K562 (cell line): ENCODE results near the gene OSCP1. TPM values are rescaled to one million over a fixed set of nuclear protein-coding genes. Genes with fewer than 3 reads are reported as not detected.

Experiments
- BHLHE40 ChIP-seq: IDR thresholded peaks from 2 replicates; pipeline ENCODE4 v1.6.1; 2011; ENCODE audit warnings: low read length, improper control_type of control experiment
- CBFB ChIP-seq: sonication (generic); formaldehyde crosslinking; IDR thresholded peaks from 2 replicates; pipeline ENCODE4 v1.4.0; 2020; ENCODE audit warnings: mild to moderate bottlenecking, missing genetic modification reagents
- FOSL1 ChIP-seq: fragments of 200-800 bp; sonication (Bioruptor generic); conservative IDR thresholded peaks from 2 replicates; pipeline ENCODE4 v1.6.1; 2016; ENCODE audit warnings: missing genetic modification characterization, missing compliant biosample characterization
- FOXM1 ChIP-seq, 2 experiments: fragments of 450-650 bp in 1 of 2; sonication (generic) in 1 of 2; formaldehyde crosslinking in 1 of 2; IDR thresholded peaks; 2 replicates each; pipeline versions ENCODE4 v1.6.1 to v1.9.0; 2017 to 2022; ENCODE audit warnings: low read depth in 2 of 2, mild to moderate bottlenecking in 2 of 2, missing genetic modification reagents in 1 of 2, moderate library complexity in 1 of 2
- ILK ChIP-seq: fragments of 450-650 bp; IDR thresholded peaks from 2 replicates; pipeline ENCODE4 v1.6.1; 2016; ENCODE audit warnings: missing genetic modification characterization, low read depth, mild to moderate bottlenecking, missing compliant biosample characterization, moderate library complexity, borderline replicate concordance
- NCOA2 ChIP-seq, 2 experiments: fragments of 450-650 bp; IDR thresholded peaks; 2 replicates each; pipeline ENCODE4 v1.6.1; 2018; ENCODE audit warnings: mild to moderate bottlenecking in 2 of 2, moderate library complexity in 1 of 2; ENCODE audit not compliant: partially characterized antibody in 2 of 2
- NR2C1 ChIP-seq, 2 experiments: fragments of 450-650 bp; IDR thresholded peaks; 2 replicates each; pipeline ENCODE4 v1.6.1; 2017; ENCODE audit warnings: mild to moderate bottlenecking in 2 of 2, antibody characterized with exemption in 1 of 2, inconsistent platforms in 1 of 2, missing compliant biosample characterization in 1 of 2, missing genetic modification characterization in 1 of 2
- POLR2H ChIP-seq: IDR thresholded peaks from 2 replicates; pipeline ENCODE4 v1.6.1; 2016; ENCODE audit warnings: missing genetic modification characterization, low read depth, mild to moderate bottlenecking, control low read depth, missing compliant biosample characterization, moderate library complexity
- RBBP5 ChIP-seq: fragments of 200-600 bp; sonication (generic); IDR thresholded peaks from 2 replicates; pipeline ENCODE4 v1.6.1; 2012; ENCODE audit warnings: borderline replicate concordance, mild to moderate bottlenecking, low read length, control low read depth, inconsistent platforms; ENCODE audit not compliant: insufficient read depth, poor library complexity, severe bottlenecking
- TAF7 ChIP-seq: fragments of 450-650 bp; IDR thresholded peaks from 2 replicates; pipeline ENCODE4 v1.6.1; 2016; ENCODE audit warnings: missing genetic modification characterization, missing compliant biosample characterization
- TAF9B ChIP-seq: fragments of 450-650 bp; IDR thresholded peaks from 2 replicates; pipeline ENCODE4 v1.6.1; 2018; ENCODE audit warnings: mild to moderate bottlenecking; ENCODE audit not compliant: partially characterized antibody
- TBP ChIP-seq: optimal IDR thresholded peaks from 2 replicates; pipeline ENCODE3; 2011; ENCODE audit warnings: low read depth, low read length, improper control_type of control experiment
- ZNF212 ChIP-seq: fragments of 450-650 bp; formaldehyde crosslinking; IDR thresholded peaks from 2 replicates; pipeline ENCODE4 v1.4.0; 2020; ENCODE audit warnings: mild to moderate bottlenecking
- ZNF507 ChIP-seq: conservative IDR thresholded peaks from 2 replicates; pipeline ENCODE4 v1.6.1; 2017; ENCODE audit warnings: missing genetic modification characterization, missing compliant biosample characterization
- polyA plus RNA-seq, 8 experiments: library from polyadenylated mRNA; depleted of rRNA in 4 of 8; stranded (reverse) in 5 of 8; unstranded in 3 of 8; fragments of >200 nt; fragmentation: Nextera tagmentation in 2 of 8; fragmentation: Illumina TruSeq in 1 of 8; extraction: Ambion mirVana in 2 of 8; extraction: Trizol in 1 of 8; gene quantifications; 2 replicates each; pipeline versions ENCODE4 v1.2.1 to v1.2.3, GENCODE V29; 2011 to 2014; ENCODE audit warnings: inconsistent platforms in 1 of 8, missing spikeins in 1 of 8
- total RNA-seq, 7 experiments: library from RNA; depleted of rRNA in 6 of 7; stranded (reverse); fragments of >200 nt in 6 of 7; fragmentation: Illumina TruSeq in 2 of 7; extraction: Trizol in 2 of 7; gene quantifications; 2 replicates each; pipeline versions ENCODE4 v1.2.1 to v1.2.3, GENCODE V29; 2011 to 2021; ENCODE audit warnings: low replicate concordance in 1 of 7
- TF ChIP-seq, protein P1 (sequence below), 2 experiments: fragments of 450-650 bp in 1 of 2; sonication (generic) in 1 of 2; formaldehyde crosslinking in 1 of 2; IDR thresholded peaks; 2 replicates each; pipeline versions ENCODE4 v1.7.1 to v1.9.0; 2016 to 2022; ENCODE audit warnings: inconsistent platforms in 1 of 2, mild to moderate bottlenecking in 1 of 2, missing genetic modification reagents in 1 of 2
- TF ChIP-seq, protein P2 (sequence below): IDR thresholded peaks from 2 replicates; pipeline ENCODE4 v1.6.1; 2011; ENCODE audit not compliant: insufficient read length; ENCODE audit errors: extremely low read depth

OSCP1 gene
- total and polyA plus RNA-seq, 9 of the 15 experiments (the other 6 are each of a cell fraction or from before 2014, with no cell fraction given): 0.15 to 0.40 (median 0.33) TPM; not detected in 5

DNA sequence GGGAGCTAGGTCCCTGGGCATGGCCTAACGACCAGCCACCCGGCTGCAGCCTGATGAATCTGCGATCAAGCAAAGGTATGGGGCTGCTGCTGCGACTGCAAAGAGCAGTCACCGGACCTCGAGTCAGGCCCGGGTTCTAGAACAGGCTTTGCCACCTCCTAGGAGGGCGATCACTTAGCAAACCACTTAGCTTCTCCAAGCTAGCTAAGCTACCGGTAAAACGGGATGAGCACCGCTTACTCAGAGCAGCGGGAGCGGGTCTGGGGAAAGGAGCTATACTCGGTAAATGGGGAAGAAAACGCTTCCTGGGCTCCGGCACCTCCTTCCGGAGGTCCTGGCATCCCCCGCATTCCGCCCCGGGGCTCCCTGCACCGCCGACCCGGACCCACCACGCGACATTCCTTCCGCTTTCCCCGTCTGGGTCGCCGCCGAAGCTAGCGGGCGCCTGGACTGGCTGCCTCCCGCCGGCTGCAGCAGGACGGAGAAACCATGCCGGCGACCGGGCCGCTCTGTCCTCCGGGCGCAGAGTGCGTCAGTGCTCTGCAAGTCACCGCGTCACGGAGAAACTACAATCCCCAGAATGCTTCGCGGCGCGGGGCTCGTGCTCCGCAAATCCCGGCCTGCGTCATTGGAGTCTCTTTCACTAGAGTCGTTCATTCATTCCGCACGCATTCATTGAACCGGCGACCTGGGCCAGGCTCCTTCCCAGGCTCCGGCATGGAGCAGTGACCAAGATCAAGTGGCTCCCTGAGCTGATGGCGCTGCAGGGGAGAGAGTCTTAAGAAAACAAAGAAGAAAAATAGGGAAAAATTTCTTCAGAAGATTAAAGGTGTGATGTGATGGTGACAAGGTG is 52.6 kb downstream of the OSCP1 start, which contains the start of gene LSM10 (continued):
- TF ChIP-seq, protein P1, sequence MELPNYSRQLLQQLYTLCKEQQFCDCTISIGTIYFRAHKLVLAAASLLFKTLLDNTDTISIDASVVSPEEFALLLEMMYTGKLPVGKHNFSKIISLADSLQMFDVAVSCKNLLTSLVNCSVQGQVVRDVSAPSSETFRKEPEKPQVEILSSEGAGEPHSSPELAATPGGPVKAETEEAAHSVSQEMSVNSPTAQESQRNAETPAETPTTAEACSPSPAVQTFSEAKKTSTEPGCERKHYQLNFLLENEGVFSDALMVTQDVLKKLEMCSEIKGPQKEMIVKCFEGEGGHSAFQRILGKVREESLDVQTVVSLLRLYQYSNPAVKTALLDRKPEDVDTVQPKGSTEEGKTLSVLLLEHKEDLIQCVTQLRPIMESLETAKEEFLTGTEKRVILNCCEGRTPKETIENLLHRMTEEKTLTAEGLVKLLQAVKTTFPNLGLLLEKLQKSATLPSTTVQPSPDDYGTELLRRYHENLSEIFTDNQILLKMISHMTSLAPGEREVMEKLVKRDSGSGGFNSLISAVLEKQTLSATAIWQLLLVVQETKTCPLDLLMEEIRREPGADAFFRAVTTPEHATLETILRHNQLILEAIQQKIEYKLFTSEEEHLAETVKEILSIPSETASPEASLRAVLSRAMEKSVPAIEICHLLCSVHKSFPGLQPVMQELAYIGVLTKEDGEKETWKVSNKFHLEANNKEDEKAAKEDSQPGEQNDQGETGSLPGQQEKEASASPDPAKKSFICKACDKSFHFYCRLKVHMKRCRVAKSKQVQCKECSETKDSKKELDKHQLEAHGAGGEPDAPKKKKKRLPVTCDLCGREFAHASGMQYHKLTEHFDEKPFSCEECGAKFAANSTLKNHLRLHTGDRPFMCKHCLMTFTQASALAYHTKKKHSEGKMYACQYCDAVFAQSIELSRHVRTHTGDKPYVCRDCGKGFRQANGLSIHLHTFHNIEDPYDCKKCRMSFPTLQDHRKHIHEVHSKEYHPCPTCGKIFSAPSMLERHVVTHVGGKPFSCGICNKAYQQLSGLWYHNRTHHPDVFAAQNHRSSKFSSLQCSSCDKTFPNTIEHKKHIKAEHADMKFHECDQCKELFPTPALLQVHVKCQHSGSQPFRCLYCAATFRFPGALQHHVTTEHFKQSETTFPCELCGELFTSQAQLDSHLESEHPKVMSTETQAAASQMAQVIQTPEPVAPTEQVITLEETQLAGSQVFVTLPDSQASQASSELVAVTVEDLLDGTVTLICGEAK (IDR thresholded peaks at IDR 0.05): peak; percentile 74
- TF ChIP-seq, protein P1 (CRISPR knock-in tag; IDR thresholded peaks at IDR 0.05): no peak
- TF ChIP-seq TBP: peak; percentile 93
- TF ChIP-seq BHLHE40: peak; percentile 89
- TF ChIP-seq, protein P2, sequence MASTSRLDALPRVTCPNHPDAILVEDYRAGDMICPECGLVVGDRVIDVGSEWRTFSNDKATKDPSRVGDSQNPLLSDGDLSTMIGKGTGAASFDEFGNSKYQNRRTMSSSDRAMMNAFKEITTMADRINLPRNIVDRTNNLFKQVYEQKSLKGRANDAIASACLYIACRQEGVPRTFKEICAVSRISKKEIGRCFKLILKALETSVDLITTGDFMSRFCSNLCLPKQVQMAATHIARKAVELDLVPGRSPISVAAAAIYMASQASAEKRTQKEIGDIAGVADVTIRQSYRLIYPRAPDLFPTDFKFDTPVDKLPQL: peak; percentile 47
- peak; percentile 88 for TF ChIP-seq TAF9B
- TF ChIP-seq NR2C1 (IDR thresholded peaks at IDR 0.05): peak; percentile 49; the same call in 1 of the 2 replicates
- TF ChIP-seq NR2C1 (tag; IDR thresholded peaks at IDR 0.05): peak; percentile 32; the same call in 1 of the 2 replicates
- TF ChIP-seq POLR2H: peak; percentile 71
- no peak for TF ChIP-seq ZNF212 (CRISPR knock-in tag)
- TF ChIP-seq RBBP5: peak; percentile 89
- peak; percentile 85 for TF ChIP-seq TAF7 (tag)
- 0 out of 2 replicates have a peak, but pooled peaks have one; percentile 62 for TF ChIP-seq CBFB (CRISPR knock-in tag)
- TF ChIP-seq NCOA2 (IDR thresholded peaks at IDR 0.05; ENCODE audit: partially characterized antibody in 2 of 2): no peak
- no peak; the same call in 1 of the 2 replicates for TF ChIP-seq FOXM1 (IDR thresholded peaks at IDR 0.05; ENCODE audit: low read depth)
- TF ChIP-seq FOXM1 (CRISPR knock-in tag; IDR thresholded peaks at IDR 0.05; ENCODE audit: low read depth): 0 out of 2 replicates have a peak, but pooled peaks have one; percentile 58
- peak; percentile 77 for TF ChIP-seq FOSL1 (tag)
- no peak for TF ChIP-seq ILK (tag)
- no peak for TF ChIP-seq ZNF507
